HL-60 (cell line): ENCODE data around the gene PCCA.

Experiments used
- CTCF ChIP-seq: IDR thresholded peaks from one replicate; pipeline ENCODE4 v1.5.1; 2011; ENCODE audit warnings: low read length, control low read depth, inconsistent platforms; ENCODE audit not compliant: insufficient read depth
- GABPA ChIP-seq: IDR thresholded peaks from 2 replicates; pipeline ENCODE4 v1.6.1; 2012; ENCODE audit warnings: low read depth
- POLR2AphosphoS5 ChIP-seq: IDR thresholded peaks from 2 replicates; pipeline ENCODE4 v1.6.1; 2012; ENCODE audit warnings: low read depth
- SPI1 ChIP-seq: IDR thresholded peaks from 2 replicates; pipeline ENCODE4 v1.6.1; 2012; ENCODE audit warnings: low read depth, mild to moderate bottlenecking, borderline replicate concordance
- TF ChIP-seq, protein P1 (sequence below): IDR thresholded peaks from 2 replicates; pipeline ENCODE4 v1.6.1; 2012; ENCODE audit warnings: low read depth; ENCODE audit not compliant: insufficient replicate concordance

- no peak for TF ChIP-seq CTCF
- TF ChIP-seq POLR2AphosphoS5: no peak
- TF ChIP-seq, protein P1, sequence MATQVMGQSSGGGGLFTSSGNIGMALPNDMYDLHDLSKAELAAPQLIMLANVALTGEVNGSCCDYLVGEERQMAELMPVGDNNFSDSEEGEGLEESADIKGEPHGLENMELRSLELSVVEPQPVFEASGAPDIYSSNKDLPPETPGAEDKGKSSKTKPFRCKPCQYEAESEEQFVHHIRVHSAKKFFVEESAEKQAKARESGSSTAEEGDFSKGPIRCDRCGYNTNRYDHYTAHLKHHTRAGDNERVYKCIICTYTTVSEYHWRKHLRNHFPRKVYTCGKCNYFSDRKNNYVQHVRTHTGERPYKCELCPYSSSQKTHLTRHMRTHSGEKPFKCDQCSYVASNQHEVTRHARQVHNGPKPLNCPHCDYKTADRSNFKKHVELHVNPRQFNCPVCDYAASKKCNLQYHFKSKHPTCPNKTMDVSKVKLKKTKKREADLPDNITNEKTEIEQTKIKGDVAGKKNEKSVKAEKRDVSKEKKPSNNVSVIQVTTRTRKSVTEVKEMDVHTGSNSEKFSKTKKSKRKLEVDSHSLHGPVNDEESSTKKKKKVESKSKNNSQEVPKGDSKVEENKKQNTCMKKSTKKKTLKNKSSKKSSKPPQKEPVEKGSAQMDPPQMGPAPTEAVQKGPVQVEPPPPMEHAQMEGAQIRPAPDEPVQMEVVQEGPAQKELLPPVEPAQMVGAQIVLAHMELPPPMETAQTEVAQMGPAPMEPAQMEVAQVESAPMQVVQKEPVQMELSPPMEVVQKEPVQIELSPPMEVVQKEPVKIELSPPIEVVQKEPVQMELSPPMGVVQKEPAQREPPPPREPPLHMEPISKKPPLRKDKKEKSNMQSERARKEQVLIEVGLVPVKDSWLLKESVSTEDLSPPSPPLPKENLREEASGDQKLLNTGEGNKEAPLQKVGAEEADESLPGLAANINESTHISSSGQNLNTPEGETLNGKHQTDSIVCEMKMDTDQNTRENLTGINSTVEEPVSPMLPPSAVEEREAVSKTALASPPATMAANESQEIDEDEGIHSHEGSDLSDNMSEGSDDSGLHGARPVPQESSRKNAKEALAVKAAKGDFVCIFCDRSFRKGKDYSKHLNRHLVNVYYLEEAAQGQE: no peak
- TF ChIP-seq GABPA: no peak
- no peak for TF ChIP-seq SPI1
Observed at GRCh38 chr13:100523411-100523810, 434.5 kb downstream of the PCCA start.
